ENCODE data around the gene NPC2.

Gene NPC2

GRCh38 chr14:74519316-74520074 is 26.4 kb upstream of the NPC2 start:
- no CpG with 5 or more reads among the region's 6 CpGs for WGBS (ENCODE audit: extremely low coverage, insufficient coverage, insufficient read length)
- Histone ChIP-seq H4K91ac (ENCODE audit: low read depth, low read length) (no peak overlapping the region), H2BK120ac (ENCODE audit: insufficient read depth, low read length, poor library complexity) (no peak overlapping the region), H3K18ac (ENCODE audit: low read length) (no peak overlapping the region), H3K27me3 (ENCODE audit: insufficient read depth, low read length) (no peaks in the 10 kb centered on the region), H2AK5ac (ENCODE audit: low read length) (no peak overlapping the region), H3K4ac (ENCODE audit: low read depth, low read length) (no peak overlapping the region), H4K8ac (ENCODE audit: low read depth, low read length) (no peak overlapping the region), H3K4me3 (ENCODE audit: low read depth, low read length) (no peak overlapping the region), H2BK5ac (ENCODE audit: low read depth, low read length, poor library complexity) (no peak overlapping the region), H3K9ac (ENCODE audit: low read length) (no peak overlapping the region), H2BK12ac (ENCODE audit: low read length) (no peak overlapping the region), H3K4me1 (ENCODE audit: control insufficient read depth in 1 of 2, insufficient read depth in 2 of 2, low read length in 2 of 2) (peaks cover 0 to 3% of the 10 kb centered on the region in 2 experiments), H3K9me3 (ENCODE audit: insufficient read depth, low read depth, low read length) (no peaks in the 10 kb centered on the region), H3K14ac (ENCODE audit: low read length) (no peak overlapping the region), H3K79me1 (ENCODE audit: low read length) (no peaks in the 10 kb centered on the region), H3K23ac (ENCODE audit: low read length) (no peak overlapping the region), H3K79me2 (ENCODE audit: control insufficient read depth, insufficient read depth, low read length, poor library complexity) (no peaks in the 10 kb centered on the region), H4K12ac (ENCODE audit: low read depth, low read length) (no peak overlapping the region), H3K4me2 (ENCODE audit: low read length) (no peak overlapping the region), H3K36me3 (ENCODE audit: control insufficient read depth in 1 of 2, insufficient read depth in 2 of 2, low read length in 2 of 2) (no peaks in the 10 kb centered on the region), H2AFZ (ENCODE audit: insufficient read depth, low read length, poor library complexity) (no peak overlapping the region), H3K27ac (ENCODE audit: low read depth, low read length) (no peak overlapping the region)
- DNase-seq = no peak

- no peak overlapping the region for H3K14ac ChIP-seq (ENCODE audit: low read length)
- H3K9ac ChIP-seq (ENCODE audit: low read length) = no peak overlapping the region
- no peak overlapping the region for H2BK12ac ChIP-seq (ENCODE audit: low read length)
- no peak overlapping the region for H3K4me3 ChIP-seq (ENCODE audit: low read depth, low read length)
- no peak overlapping the region for H3K27ac ChIP-seq (ENCODE audit: low read depth, low read length)
- H3K4ac ChIP-seq (ENCODE audit: low read depth, low read length) = no peak overlapping the region
- no peak overlapping the region for H2AK5ac ChIP-seq (ENCODE audit: low read length)
- no peak overlapping the region for H3K4me2 ChIP-seq (ENCODE audit: low read length)
- H4K12ac ChIP-seq (ENCODE audit: low read depth, low read length) = no peak overlapping the region
- no peak overlapping the region for H4K91ac ChIP-seq (ENCODE audit: low read depth, low read length)
- H3K36me3 ChIP-seq (ENCODE audit: control insufficient read depth in 1 of 2, insufficient read depth in 2 of 2, low read length in 2 of 2) = no peaks in the 10 kb centered on the region
- no peaks in the 10 kb centered on the region for H3K9me3 ChIP-seq (ENCODE audit: insufficient read depth, low read depth, low read length)
- peaks cover 0 to 3% of the 10 kb centered on the region in 2 experiments for H3K4me1 ChIP-seq (ENCODE audit: control insufficient read depth in 1 of 2, insufficient read depth in 2 of 2, low read length in 2 of 2)
- WGBS (ENCODE audit: extremely low coverage, insufficient coverage, insufficient read length) = no CpG with 5 or more reads among the region's 6 CpGs
- no peak overlapping the region for H2BK120ac ChIP-seq (ENCODE audit: insufficient read depth, low read length, poor library complexity)
- no peaks in the 10 kb centered on the region for H3K27me3 ChIP-seq (ENCODE audit: insufficient read depth, low read length)
- H3K79me1 ChIP-seq (ENCODE audit: low read length) = no peaks in the 10 kb centered on the region
- H3K23ac ChIP-seq (ENCODE audit: low read length) = no peak overlapping the region
- H4K8ac ChIP-seq (ENCODE audit: low read depth, low read length) = no peak overlapping the region
- H2AFZ ChIP-seq (ENCODE audit: insufficient read depth, low read length, poor library complexity) = no peak overlapping the region
- H3K18ac ChIP-seq (ENCODE audit: low read length) = no peak overlapping the region
- H2BK5ac ChIP-seq (ENCODE audit: low read depth, low read length, poor library complexity) = no peak overlapping the region
- no peaks in the 10 kb centered on the region for H3K79me2 ChIP-seq (ENCODE audit: control insufficient read depth, insufficient read depth, low read length, poor library complexity)
- no peak for DNase-seq
These were observed 25.1 kb upstream of the NPC2 start for GRCh38 chr14:74518221-74518620.

GRCh38 chr14:74517731-74518130 is 24.6 kb upstream of the NPC2 start:
- Histone ChIP-seq H3K4me2 (ENCODE audit: low read length) (no peak overlapping the region), H3K9me3 (ENCODE audit: insufficient read depth, low read depth, low read length) (no peaks in the 10 kb centered on the region), H3K18ac (ENCODE audit: low read length) (no peak overlapping the region), H2AFZ (ENCODE audit: insufficient read depth, low read length, poor library complexity) (no peak overlapping the region), H3K14ac (ENCODE audit: low read length) (no peak overlapping the region), H3K27ac (ENCODE audit: low read depth, low read length) (no peak overlapping the region), H3K23ac (ENCODE audit: low read length) (no peak overlapping the region), H4K12ac (ENCODE audit: low read depth, low read length) (no peak overlapping the region), H3K4me1 (ENCODE audit: control insufficient read depth in 1 of 2, insufficient read depth in 2 of 2, low read length in 2 of 2) (peaks cover 0 to 3% of the 10 kb centered on the region in 2 experiments), H4K8ac (ENCODE audit: low read depth, low read length) (no peak overlapping the region), H2BK5ac (ENCODE audit: low read depth, low read length, poor library complexity) (no peak overlapping the region), H3K4ac (ENCODE audit: low read depth, low read length) (no peak overlapping the region), H4K91ac (ENCODE audit: low read depth, low read length) (no peak overlapping the region), H2AK5ac (ENCODE audit: low read length) (no peak overlapping the region), H3K9ac (ENCODE audit: low read length) (no peak overlapping the region), H3K27me3 (ENCODE audit: insufficient read depth, low read length) (no peaks in the 10 kb centered on the region), H3K4me3 (ENCODE audit: low read depth, low read length) (no peak overlapping the region), H2BK12ac (ENCODE audit: low read length) (no peak overlapping the region), H3K36me3 (ENCODE audit: control insufficient read depth in 1 of 2, insufficient read depth in 2 of 2, low read length in 2 of 2) (no peaks in the 10 kb centered on the region), H2BK120ac (ENCODE audit: insufficient read depth, low read length, poor library complexity) (no peak overlapping the region), H3K79me1 (ENCODE audit: low read length) (no peaks in the 10 kb centered on the region), H3K79me2 (ENCODE audit: control insufficient read depth, insufficient read depth, low read length, poor library complexity) (no peaks in the 10 kb centered on the region)
- no CpG with 5 or more reads among the region's 4 CpGs for WGBS (ENCODE audit: extremely low coverage, insufficient coverage, insufficient read length)
- DNase-seq = no peak

- Histone ChIP-seq H2AK5ac (ENCODE audit: low read length) (no peak overlapping the region), H3K9ac (ENCODE audit: low read length) (no peak overlapping the region), H4K12ac (ENCODE audit: low read depth, low read length) (no peak overlapping the region), H3K36me3 (ENCODE audit: control insufficient read depth in 1 of 2, insufficient read depth in 2 of 2, low read length in 2 of 2) (no peaks in the 10 kb centered on the region), H3K14ac (ENCODE audit: low read length) (no peak overlapping the region), H2BK12ac (ENCODE audit: low read length) (no peak overlapping the region), H3K79me1 (ENCODE audit: low read length) (no peaks in the 10 kb centered on the region), H3K18ac (ENCODE audit: low read length) (no peak overlapping the region), H4K8ac (ENCODE audit: low read depth, low read length) (no peak overlapping the region), H4K91ac (ENCODE audit: low read depth, low read length) (no peak overlapping the region), H3K9me3 (ENCODE audit: insufficient read depth, low read depth, low read length) (no peaks in the 10 kb centered on the region), H3K4me3 (ENCODE audit: low read depth, low read length) (no peak overlapping the region), H3K4me1 (ENCODE audit: control insufficient read depth in 1 of 2, insufficient read depth in 2 of 2, low read length in 2 of 2) (peaks cover 0 to 3% of the 10 kb centered on the region in 2 experiments), H3K27ac (ENCODE audit: low read depth, low read length) (no peak overlapping the region), H2BK5ac (ENCODE audit: low read depth, low read length, poor library complexity) (no peak overlapping the region), H2BK120ac (ENCODE audit: insufficient read depth, low read length, poor library complexity) (no peak overlapping the region), H3K23ac (ENCODE audit: low read length) (no peak overlapping the region), H3K4ac (ENCODE audit: low read depth, low read length) (no peak overlapping the region), H3K4me2 (ENCODE audit: low read length) (no peak overlapping the region), H3K27me3 (ENCODE audit: insufficient read depth, low read length) (no peaks in the 10 kb centered on the region), H2AFZ (ENCODE audit: insufficient read depth, low read length, poor library complexity) (no peak overlapping the region), H3K79me2 (ENCODE audit: control insufficient read depth, insufficient read depth, low read length, poor library complexity) (no peaks in the 10 kb centered on the region)
- WGBS (ENCODE audit: extremely low coverage, insufficient coverage, insufficient read length) = no CpG with 5 or more reads among the region's 12 CpGs
- DNase-seq = no peak
These were observed 23.5 kb upstream of the NPC2 start for GRCh38 chr14:74516451-74517160.
